ENCODE data around the gene ZNF689. TPM values are rescaled to one million over a fixed set of nuclear protein-coding genes. Genes with fewer than 3 reads are reported as not detected.

ZNF689 gene
- total RNA-seq: 5.8 TPM
- 1 to 10 TPM; 7.0 to 8.7 (median 7.6) TPM for polyA plus RNA-seq (ENCODE audit: insufficient read depth in 1 of 8, insufficient read length in 8 of 8, low replicate concordance in 1 of 8)
- long read RNA-seq, donor 1, partial matches to known transcripts: 0 of 1 reads
- long read RNA-seq, donor 1, other reads (novel, unspliced or antisense): 0 of 1 reads
- long read RNA-seq, donor 2: 0 reads
- long read RNA-seq, donor 3, transcript ZNF689-201 (3 exons, 3,547 nt): major isoform, 5 of 5 reads
- long read RNA-seq, donor 3, partial matches to known transcripts: 0 of 5 reads
- long read RNA-seq, donor 3, other reads (novel, unspliced or antisense): 0 of 5 reads
- long read RNA-seq, donor 4, partial matches to known transcripts: 0 of 3 reads
- long read RNA-seq, donor 4, other reads (novel, unspliced or antisense): 0 of 3 reads
- long read RNA-seq, donor 5, transcript ZNF689-201 (3 exons, 3,547 nt): major isoform, 5 of 5 reads
- long read RNA-seq, donor 5, partial matches to known transcripts: 0 of 5 reads
- long read RNA-seq, donor 5, other reads (novel, unspliced or antisense): 0 of 5 reads
- long read RNA-seq, donor 6, partial matches to known transcripts: 0 of 2 reads
- long read RNA-seq, donor 6, other reads (novel, unspliced or antisense): 0 of 2 reads
- long read RNA-seq, donor 7, partial matches to known transcripts: 0 of 1 reads
- long read RNA-seq, donor 7, other reads (novel, unspliced or antisense): 0 of 1 reads
- long read RNA-seq, donor 8: 0 reads
- long read RNA-seq, donor 9, partial matches to known transcripts: 0 of 4 reads
- long read RNA-seq, donor 9, other reads (novel, unspliced or antisense): 0 of 4 reads
- long read RNA-seq, donor 10, partial matches to known transcripts: 0 of 3 reads
- long read RNA-seq, donor 10, other reads (novel, unspliced or antisense): 0 of 3 reads
- long read RNA-seq, donor 11, partial matches to known transcripts: 0 of 2 reads
- long read RNA-seq, donor 11, other reads (novel, unspliced or antisense): 0 of 2 reads

GRCh38 chr16:30609926-30610839, at the start of gene ZNF689:
Gene ZNF689, minus strand, starts transcription at chr16:30610389. Its CDS starts 348 bp downstream, at chr16:30610041.
- H3K4me3 ChIP-seq (ENCODE audit: low read length): peak within 1 kb of the TSS; percentile 83
- peak; percentile 99 for DNase-seq
- H3K4me1 ChIP-seq (ENCODE audit: control insufficient read depth, insufficient read depth, low read length): peaks cover 10% of the 10 kb centered on the region
- WGBS (ENCODE audit: insufficient coverage): under 1% methylated on average over 56 of the region's 63 CpGs
- H3K27ac ChIP-seq (ENCODE audit: low read length): peak within 1 kb of the TSS; percentile 92
- peaks cover 33% of the 10 kb centered on the region for H3K36me3 ChIP-seq (ENCODE audit: control insufficient read depth, insufficient read depth, low read length)
- no peaks in the 10 kb centered on the region for H3K27me3 ChIP-seq (ENCODE audit: control insufficient read depth, insufficient read depth, low read length)
- no peaks in the 10 kb centered on the region for H3K9me3 ChIP-seq (replicated peaks; ENCODE audit: control insufficient read depth, low read depth, low read length)

- H3K27ac ChIP-seq (ENCODE audit: low read length): peak overlapping the region; percentile 100
- H3K4me1 ChIP-seq (ENCODE audit: control insufficient read depth, insufficient read depth, low read length): peaks cover 28% of the 10 kb centered on the region
- WGBS (ENCODE audit: insufficient coverage): under 1% methylated on average over 54 of the region's 64 CpGs
- no peaks in the 10 kb centered on the region for H3K9me3 ChIP-seq (replicated peaks; ENCODE audit: control insufficient read depth, low read depth, low read length)
- peak; percentile 99 for DNase-seq
- no peaks in the 10 kb centered on the region for H3K27me3 ChIP-seq (ENCODE audit: control insufficient read depth, insufficient read depth, low read length)
- H3K4me3 ChIP-seq (ENCODE audit: low read length): peak overlapping the region; percentile 85
- H3K36me3 ChIP-seq (ENCODE audit: control insufficient read depth, insufficient read depth, low read length): peaks cover 67% of the 10 kb centered on the region
These were observed 48.7 kb upstream of the ZNF689 start for GRCh38 chr16:30658731-30659506.

- DNase-seq: peak; percentile 100
- peaks cover 28% of the 10 kb centered on the region for H3K4me1 ChIP-seq (ENCODE audit: control insufficient read depth, insufficient read depth, low read length)
- peak within 1 kb of the TSS; percentile 100 for H3K27ac ChIP-seq (ENCODE audit: low read length)
- H3K27me3 ChIP-seq (ENCODE audit: control insufficient read depth, insufficient read depth, low read length): no peaks in the 10 kb centered on the region
- no peaks in the 10 kb centered on the region for H3K9me3 ChIP-seq (replicated peaks; ENCODE audit: control insufficient read depth, low read depth, low read length)
- under 1% methylated on average over 70 of the region's 86 CpGs for WGBS (ENCODE audit: insufficient coverage)
- H3K4me3 ChIP-seq (ENCODE audit: low read length): peak within 1 kb of the TSS; percentile 85
- peaks cover 67% of the 10 kb centered on the region for H3K36me3 ChIP-seq (ENCODE audit: control insufficient read depth, insufficient read depth, low read length)
These were observed 47.9 kb upstream of the ZNF689 start, which contains the start of gene FBRS for GRCh38 chr16:30657866-30658730. Gene FBRS, plus strand, starts transcription at chr16:30658431. Its CDS starts 1,088 bp downstream, at chr16:30659519.

DNA sequence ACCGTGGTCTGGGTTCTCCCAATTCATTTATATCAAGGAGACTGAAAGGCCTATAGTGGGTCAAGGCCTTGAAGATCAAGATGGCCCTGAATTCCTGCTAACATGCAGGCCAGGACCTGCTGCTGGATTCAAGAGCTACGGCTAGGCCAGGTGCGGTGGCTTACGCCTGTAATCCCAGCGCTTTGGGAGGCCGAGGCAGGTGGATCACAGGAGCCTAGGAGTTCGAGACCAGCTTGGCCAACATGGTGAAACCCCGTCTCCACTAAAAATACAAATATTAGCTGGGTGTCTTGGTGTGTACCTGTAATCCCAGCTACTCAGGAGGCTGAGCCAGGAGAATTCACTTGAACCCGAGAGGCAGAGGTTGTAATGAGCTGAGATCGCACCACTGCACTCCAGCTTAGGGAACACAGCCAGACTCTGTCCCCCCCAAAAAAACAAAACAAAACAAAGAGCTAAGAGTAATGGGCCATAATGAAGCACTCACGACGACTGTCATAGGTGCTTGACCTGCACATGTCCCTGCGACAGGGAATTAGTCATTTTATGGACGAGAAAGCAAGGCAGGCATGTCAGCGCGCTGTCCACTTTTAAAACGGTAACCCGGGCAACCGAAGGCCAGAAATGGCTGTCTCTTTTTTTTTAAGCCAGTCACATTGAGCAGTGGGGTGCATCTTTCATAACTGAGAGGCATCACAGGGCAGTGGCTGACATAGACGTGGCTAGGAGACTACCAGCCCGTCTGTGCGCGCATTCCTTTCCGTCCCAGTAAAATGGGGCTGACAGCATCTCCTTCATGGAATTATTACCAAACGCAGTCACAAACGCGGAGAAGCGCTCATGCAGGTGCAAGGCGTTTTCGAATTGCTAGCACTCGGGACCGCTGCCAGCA, 47.0 kb upstream of the ZNF689 start:
- Histone ChIP-seq H3K4me1 (ENCODE audit: control insufficient read depth, insufficient read depth, low read length) (peaks cover 31% of the 10 kb centered on the region), H3K9me3 (replicated peaks; ENCODE audit: control insufficient read depth, low read depth, low read length) (no peaks in the 10 kb centered on the region), H3K36me3 (ENCODE audit: control insufficient read depth, insufficient read depth, low read length) (peaks cover 67% of the 10 kb centered on the region), H3K4me3 (ENCODE audit: low read length) (peak overlapping the region; percentile 44), H3K27me3 (ENCODE audit: control insufficient read depth, insufficient read depth, low read length) (no peaks in the 10 kb centered on the region), H3K27ac (ENCODE audit: low read length) (peak overlapping the region; percentile 88)
- 18% methylated on average over 26 of the region's 32 CpGs for WGBS (ENCODE audit: insufficient coverage)
- DNase-seq: no peak

DNA sequence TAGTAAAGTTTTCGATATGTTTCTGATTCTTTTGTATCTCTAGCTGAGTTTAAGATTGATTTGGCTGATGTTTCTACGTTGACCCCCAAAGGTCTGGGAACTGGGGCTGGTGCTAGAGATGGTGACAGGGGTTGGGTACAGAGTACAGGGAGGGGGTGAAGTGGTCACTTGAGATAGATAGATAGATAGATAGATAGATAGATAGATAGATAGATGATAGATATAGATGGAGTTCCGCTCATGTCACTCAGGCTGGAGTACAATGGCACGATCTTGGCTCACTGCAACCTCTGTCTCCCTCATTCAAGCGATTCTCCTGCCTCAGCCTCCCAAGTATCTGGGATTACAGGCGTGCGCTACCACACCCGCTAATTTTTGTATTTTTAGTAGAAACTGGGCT, 46.2 kb upstream of the ZNF689 start:
- no peak overlapping the region for H3K4me3 ChIP-seq (ENCODE audit: low read length)
- no peak for DNase-seq
- H3K27ac ChIP-seq (ENCODE audit: low read length): no peak overlapping the region
- peaks cover 37% of the 10 kb centered on the region for H3K4me1 ChIP-seq (ENCODE audit: control insufficient read depth, insufficient read depth, low read length)
- H3K27me3 ChIP-seq (ENCODE audit: control insufficient read depth, insufficient read depth, low read length): no peaks in the 10 kb centered on the region
- H3K36me3 ChIP-seq (ENCODE audit: control insufficient read depth, insufficient read depth, low read length): peaks cover 59% of the 10 kb centered on the region
- H3K9me3 ChIP-seq (replicated peaks; ENCODE audit: control insufficient read depth, low read depth, low read length): no peaks in the 10 kb centered on the region
- 85% methylated on average over 1 of the region's 8 CpGs for WGBS (ENCODE audit: insufficient coverage)

DNA sequence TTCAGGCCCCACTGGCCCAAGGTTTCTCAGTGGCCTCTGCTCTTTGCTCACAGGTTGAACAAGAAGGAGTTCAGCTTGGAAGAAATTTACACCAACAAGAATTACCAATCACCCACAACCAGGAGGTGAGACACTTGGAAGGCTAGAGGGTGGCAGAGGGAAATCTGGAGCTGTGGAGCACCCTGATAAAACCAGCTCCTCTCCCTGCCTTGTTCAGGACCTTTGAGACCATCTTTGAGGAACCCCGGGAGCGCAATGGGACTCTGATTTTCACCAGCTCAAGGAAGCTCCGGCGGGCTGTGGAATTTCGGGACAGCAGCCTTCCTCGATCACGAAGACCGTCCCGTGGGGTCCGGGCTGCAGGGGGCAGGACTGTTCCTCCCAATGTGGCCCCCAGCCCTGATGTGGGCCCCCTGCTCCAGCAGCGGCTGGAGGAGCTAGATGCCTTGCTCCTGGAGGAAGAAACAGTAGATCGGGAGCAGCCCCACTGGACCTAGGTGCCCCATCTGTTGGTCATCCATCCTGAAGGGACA, 45.7 kb upstream of the ZNF689 start:
- Histone ChIP-seq H3K4me1 (ENCODE audit: control insufficient read depth, insufficient read depth, low read length) (peaks cover 32% of the 10 kb centered on the region), H3K27ac (ENCODE audit: low read length) (no peak overlapping the region), H3K27me3 (ENCODE audit: control insufficient read depth, insufficient read depth, low read length) (no peaks in the 10 kb centered on the region), H3K4me3 (ENCODE audit: low read length) (no peak overlapping the region), H3K9me3 (replicated peaks; ENCODE audit: control insufficient read depth, low read depth, low read length) (no peaks in the 10 kb centered on the region), H3K36me3 (ENCODE audit: control insufficient read depth, insufficient read depth, low read length) (peaks cover 54% of the 10 kb centered on the region)
- DNase-seq: no peak
- WGBS (ENCODE audit: insufficient coverage): 93% methylated on average over 11 of the region's 12 CpGs

DNA sequence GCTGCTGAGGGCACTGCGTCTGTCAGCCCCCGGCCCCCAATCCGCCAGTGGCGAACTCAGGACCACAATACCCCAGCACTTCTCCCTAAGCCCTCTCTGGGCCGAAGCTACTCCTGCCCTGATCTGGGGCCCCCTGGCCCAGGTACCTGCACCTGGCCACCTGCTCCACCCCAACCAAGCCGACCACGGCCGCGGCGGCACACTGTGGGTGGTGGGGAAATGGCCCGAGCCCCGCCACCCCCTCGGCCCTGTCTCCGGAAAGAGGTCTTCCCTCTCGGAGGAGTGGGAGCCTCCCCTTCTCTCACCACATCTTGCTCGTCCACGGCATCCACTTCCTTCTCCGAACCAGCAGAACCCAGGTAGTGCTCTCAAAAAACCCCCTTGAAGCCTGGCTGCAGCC, 44.7 kb upstream of the ZNF689 start:
- Histone ChIP-seq H3K27me3 (ENCODE audit: control insufficient read depth, insufficient read depth, low read length) (no peaks in the 10 kb centered on the region), H3K27ac (ENCODE audit: low read length) (no peak overlapping the region), H3K4me1 (ENCODE audit: control insufficient read depth, insufficient read depth, low read length) (peaks cover 25% of the 10 kb centered on the region), H3K4me3 (ENCODE audit: low read length) (no peak overlapping the region), H3K9me3 (replicated peaks; ENCODE audit: control insufficient read depth, low read depth, low read length) (no peaks in the 10 kb centered on the region), H3K36me3 (ENCODE audit: control insufficient read depth, insufficient read depth, low read length) (peaks cover 46% of the 10 kb centered on the region)
- DNase-seq: no peak
- WGBS (ENCODE audit: insufficient coverage): 100% methylated on average over 8 of the region's 18 CpGs

Data from muscle of leg (tissue), 16 donors.